Testis (tissue), 3 donors: Measurements from ENCODE around the gene SMC1B. TPM values are rescaled to one million over a fixed set of nuclear protein-coding genes. Genes with fewer than 3 reads are reported as not detected.
A peak's percentile ranks its signal among the peaks of the same experiment; 100 is the strongest.
"Not testable (repeated sequence)": the region's sequence is repeated elsewhere in the genome, so short reads cannot be mapped to it uniquely, and the experiment has no call there.

Source experiments
- DNase-seq: peaks from one replicate; pipeline ENCODE4 v3.0.0-alpha.2; 2019
- H3K27ac ChIP-seq, 2 donors: fragments of 200-600 bp; sonication (generic); one replicate each; pipeline ENCODE4 v1.5.1; 2019
- H3K27me3 ChIP-seq: fragments of 200-600 bp; sonication (generic); one replicate; pipeline ENCODE4 v1.5.1; 2019
- H3K36me3 ChIP-seq: fragments of 200-600 bp; sonication (generic); one replicate; pipeline ENCODE4 v1.5.1; 2017; ENCODE audit warnings: low read depth; ENCODE audit errors: missing control alignments
- H3K4me1 ChIP-seq: fragments of 200-600 bp; sonication (generic); one replicate; pipeline ENCODE4 v1.5.1; 2019
- H3K4me3 ChIP-seq, 2 donors: fragments of 200-600 bp; sonication (generic); one replicate each; pipeline ENCODE4 v1.5.1; 2017 to 2019
- H3K9me3 ChIP-seq: fragments of 200-600 bp; sonication (generic); one replicate; pipeline ENCODE4 v1.5.1; 2017
- POLR2A ChIP-seq: fragments of 450-650 bp; IDR thresholded peaks from one replicate; pipeline ENCODE4 v1.6.1; 2017; ENCODE audit warnings: antibody characterized with exemption, mild to moderate bottlenecking, moderate library complexity
- WGBS, 2 donors: methylation state at CpG; one replicate each; pipeline ENCODE4 v1.1.5; 2018; 5-methylcytosine and 5-hydroxymethylcytosine counted together
- intact Hi-C: fragments of 100-400 bp; cut with DNase I; formaldehyde crosslinking; loops from one replicate; pipeline ENCODE4 v1.15.1; 2023; ENCODE audit warnings: low total_unique reads
- polyA plus RNA-seq: library from polyadenylated mRNA; stranded (reverse); fragments of 350-450 nt; fragmentation: Illumina TruSeq; extraction: RNeasy Lipid Tissue Mini Kit (QIAGEN cat#74804); gene quantifications from one replicate; pipeline ENCODE4 v1.2.3, GENCODE V29; 2014; ENCODE audit warnings: low read depth, low replicate concordance; ENCODE audit not compliant: insufficient read depth
- total RNA-seq, 2 donors: library from RNA; depleted of rRNA; stranded (reverse); fragments of >200 nt; gene quantifications; one replicate each; pipeline ENCODE4 v1.2.3, GENCODE V29; 2016
- TF ChIP-seq, protein P1 (sequence below), 3 experiments: fragments of 450-650 bp in 2 of 3; fragments of 200-600 bp in 1 of 3; sonication (generic) in 1 of 3; IDR thresholded peaks; one replicate each; pipeline ENCODE4 v1.5.1; 2016 to 2019; ENCODE audit warnings: antibody characterized with exemption in 3 of 3, mild to moderate bottlenecking in 2 of 3, moderate library complexity in 1 of 3

Gene SMC1B
- total and polyA plus RNA-seq, 3 donors from 2014 or later: 10.1 to 46.8 (median 24.7) TPM

DNA sequence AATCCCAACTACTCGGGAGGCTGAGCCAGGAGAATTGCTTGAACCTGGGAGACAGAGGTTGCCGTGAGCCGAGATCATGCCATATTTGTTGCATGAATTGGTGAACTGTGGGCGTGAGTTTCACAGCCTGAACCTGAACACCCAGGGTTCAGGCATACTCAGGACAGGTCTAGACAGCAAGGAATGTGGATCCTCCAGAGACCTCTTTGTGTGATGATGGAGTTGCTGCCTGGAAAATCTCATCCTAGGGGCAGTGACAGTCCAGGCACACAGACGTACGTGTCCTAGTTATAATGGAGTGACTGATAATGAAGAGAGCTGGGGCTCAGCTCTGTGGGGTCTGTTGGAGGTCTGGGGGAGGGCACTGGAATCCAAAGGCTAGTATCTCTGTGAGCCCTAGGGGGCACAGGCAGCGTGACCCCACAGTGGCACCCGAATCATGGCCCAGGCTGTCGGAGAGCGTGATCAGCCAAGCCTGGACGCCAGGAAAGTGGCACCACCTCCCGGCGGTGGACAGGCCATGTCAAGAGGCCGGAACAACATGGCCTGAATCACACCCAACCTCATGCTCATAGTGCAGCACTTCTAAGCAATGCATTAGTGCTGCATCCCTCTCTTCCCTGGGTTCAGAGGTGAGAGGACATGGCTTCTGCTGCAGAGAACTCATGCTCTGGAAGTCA lies 31.8 kb upstream of the SMC1B start:
- TF ChIP-seq, protein P1, sequence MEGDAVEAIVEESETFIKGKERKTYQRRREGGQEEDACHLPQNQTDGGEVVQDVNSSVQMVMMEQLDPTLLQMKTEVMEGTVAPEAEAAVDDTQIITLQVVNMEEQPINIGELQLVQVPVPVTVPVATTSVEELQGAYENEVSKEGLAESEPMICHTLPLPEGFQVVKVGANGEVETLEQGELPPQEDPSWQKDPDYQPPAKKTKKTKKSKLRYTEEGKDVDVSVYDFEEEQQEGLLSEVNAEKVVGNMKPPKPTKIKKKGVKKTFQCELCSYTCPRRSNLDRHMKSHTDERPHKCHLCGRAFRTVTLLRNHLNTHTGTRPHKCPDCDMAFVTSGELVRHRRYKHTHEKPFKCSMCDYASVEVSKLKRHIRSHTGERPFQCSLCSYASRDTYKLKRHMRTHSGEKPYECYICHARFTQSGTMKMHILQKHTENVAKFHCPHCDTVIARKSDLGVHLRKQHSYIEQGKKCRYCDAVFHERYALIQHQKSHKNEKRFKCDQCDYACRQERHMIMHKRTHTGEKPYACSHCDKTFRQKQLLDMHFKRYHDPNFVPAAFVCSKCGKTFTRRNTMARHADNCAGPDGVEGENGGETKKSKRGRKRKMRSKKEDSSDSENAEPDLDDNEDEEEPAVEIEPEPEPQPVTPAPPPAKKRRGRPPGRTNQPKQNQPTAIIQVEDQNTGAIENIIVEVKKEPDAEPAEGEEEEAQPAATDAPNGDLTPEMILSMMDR (IDR thresholded peaks at IDR 0.05): no peak
- TF ChIP-seq POLR2A: no peak
- Histone ChIP-seq H3K4me1 (peaks cover 4% of the 10 kb centered on the region), H3K4me3 (no peak overlapping the region), H3K9me3 (no peaks in the 10 kb centered on the region), H3K27ac (no peak overlapping the region), H3K36me3 (no peaks in the 10 kb centered on the region), H3K27me3 (no peaks in the 10 kb centered on the region)
- intact Hi-C loops: loop anchor here (10.0 kb wide), 1 partner anchor 110 kb away; no protein-coding TSS in a partner anchor
- DNase-seq: no peak
- 75 to 85% methylated on average over 11 to 14 of the region's 14 CpGs for WGBS, 2 donors

DNA sequence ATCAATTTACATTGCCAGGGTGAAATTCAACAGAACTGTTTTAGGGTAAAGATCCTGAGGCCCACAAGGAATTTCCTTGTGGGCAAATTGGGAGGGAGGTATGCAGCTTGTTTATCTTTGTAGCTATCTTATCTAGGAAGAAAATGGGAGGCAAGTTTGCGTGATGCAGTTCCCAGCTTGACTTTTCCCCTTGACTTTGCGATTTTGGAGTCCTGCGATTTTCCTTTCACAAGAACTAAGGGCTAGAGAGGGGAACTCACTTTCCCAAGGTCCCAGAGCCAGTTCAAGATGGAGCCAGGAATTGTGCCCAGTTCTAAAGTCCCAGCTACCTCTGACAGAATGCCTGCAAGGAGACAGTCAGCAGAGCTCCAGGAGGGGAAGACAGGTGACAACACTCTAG lies 30.8 kb upstream of the SMC1B start:
- H3K4me1 ChIP-seq: peaks cover 4% of the 10 kb centered on the region
- DNase-seq: no peak
- intact Hi-C loops: loop anchor here (10.0 kb wide), 1 partner anchor 111 kb away; no protein-coding TSS in a partner anchor
- no peaks in the 10 kb centered on the region for H3K36me3 ChIP-seq
- H3K27me3 ChIP-seq: no peaks in the 10 kb centered on the region
- H3K9me3 ChIP-seq: no peaks in the 10 kb centered on the region
- H3K27ac ChIP-seq: no peak overlapping the region
- no peak for TF ChIP-seq POLR2A
- TF ChIP-seq, protein P1 (IDR thresholded peaks at IDR 0.05): no peak
- no peak overlapping the region for H3K4me3 ChIP-seq
- WGBS, 2 donors: 78 to 97% methylated on average over 3 of the region's 3 CpGs

GRCh38 chr22:45442116-45442515 lies 28.7 kb upstream of the SMC1B start:
- H3K27ac ChIP-seq: no peak overlapping the region
- no peaks in the 10 kb centered on the region for H3K9me3 ChIP-seq
- no peak for DNase-seq
- WGBS, 2 donors: 79 to 91% methylated on average over 5 of the region's 5 CpGs
- intact Hi-C loops: loop anchor here (10.0 kb wide), 1 partner anchor 113 kb away; no protein-coding TSS in a partner anchor
- no peaks in the 10 kb centered on the region for H3K27me3 ChIP-seq
- H3K4me3 ChIP-seq: no peak overlapping the region
- no peaks in the 10 kb centered on the region for H3K36me3 ChIP-seq
- peaks cover 4% of the 10 kb centered on the region for H3K4me1 ChIP-seq
- no peak for TF ChIP-seq POLR2A
- TF ChIP-seq, protein P1 (IDR thresholded peaks at IDR 0.05): no peak

- H3K4me3 ChIP-seq: no peak overlapping the region
- intact Hi-C loops: loop anchor here (10.0 kb wide), 1 partner anchor 114 kb away; no protein-coding TSS in a partner anchor
- TF ChIP-seq POLR2A: no peak
- TF ChIP-seq, protein P1 (IDR thresholded peaks at IDR 0.05): peak; percentile 58 to 72 (median 71)
- DNase-seq: peak; percentile 82
- peaks cover 4% of the 10 kb centered on the region for H3K4me1 ChIP-seq
- WGBS, 2 donors: 36 to 45% methylated on average over 10 of the region's 10 CpGs
- no peaks in the 10 kb centered on the region for H3K36me3 ChIP-seq
- no peaks in the 10 kb centered on the region for H3K27me3 ChIP-seq
- no peak overlapping the region for H3K27ac ChIP-seq
- H3K9me3 ChIP-seq: no peaks in the 10 kb centered on the region
Measured at GRCh38 chr22:45441138-45441537, 27.7 kb upstream of the SMC1B start.

GRCh38 chr22:45440688-45441087 lies 27.3 kb upstream of the SMC1B start:
- not testable (repeated sequence) for DNase-seq, H3K4me3 ChIP-seq, H3K36me3 ChIP-seq, H3K4me1 ChIP-seq, H3K27ac ChIP-seq, H3K9me3 ChIP-seq, H3K27me3 ChIP-seq
- WGBS, 2 donors: 68 to 76% methylated on average over 13 of the region's 13 CpGs
- intact Hi-C loops: loop anchor here (10.0 kb wide), 1 partner anchor 114 kb away; no protein-coding TSS in a partner anchor
